GM12873 (cell line): ENCODE results near the gene GPC5.

ENCODE experiments used
- CTCF ChIP-seq: IDR thresholded peaks from 2 replicates; pipeline ENCODE4 v1.5.1; 2012; ENCODE audit warnings: low read depth, mild to moderate bottlenecking, moderate library complexity, low read length, control low read depth; ENCODE audit not compliant: insufficient read depth; ENCODE audit errors: missing control alignments

Gene GPC5

GRCh38 chr13:92297971-92298942, 899.8 kb downstream of the GPC5 start:
- no peak for TF ChIP-seq CTCF

GRCh38 chr13:92300651-92301050, 902.2 kb downstream of the GPC5 start:
- no peak for TF ChIP-seq CTCF

- TF ChIP-seq CTCF, result no peak
Measured at GRCh38 chr13:92303428-92303827, 905.0 kb downstream of the GPC5 start.

- no peak for TF ChIP-seq CTCF
Measured at GRCh38 chr13:92307752-92308151, 909.3 kb downstream of the GPC5 start.

- TF ChIP-seq CTCF, result no peak
Measured at GRCh38 chr13:92312823-92313222, 914.4 kb downstream of the GPC5 start.

- TF ChIP-seq CTCF, result no peak
Measured at GRCh38 chr13:92313382-92313781, 915.0 kb downstream of the GPC5 start.

GRCh38 chr13:92315265-92315664, 916.8 kb downstream of the GPC5 start:
- TF ChIP-seq CTCF, result no peak
